ENCODE results near the gene MYCBP2.

GRCh38 chr13:77124423-77124822, 202.5 kb downstream of the MYCBP2 start:
- TF ChIP-seq CTCF (conservative IDR thresholded peaks at IDR 0.05; ENCODE audit: low read depth, low read length) (no peak), EZH2 (IDR thresholded peaks at IDR 0.05; ENCODE audit: borderline replicate concordance, low read depth, low read length, poor library complexity, severe bottlenecking) (no peak)
